ENCODE results near the gene PLD2. TPM values are rescaled to one million over a fixed set of nuclear protein-coding genes. Genes with fewer than 3 reads are reported as not detected.
"Not testable (repeated sequence)": the region's sequence is repeated elsewhere in the genome, so short reads cannot be mapped to it uniquely, and the experiment has no call there.

PLD2 gene
- total RNA-seq, 1 donor from 2014 or later = 64.5 TPM

DNA sequence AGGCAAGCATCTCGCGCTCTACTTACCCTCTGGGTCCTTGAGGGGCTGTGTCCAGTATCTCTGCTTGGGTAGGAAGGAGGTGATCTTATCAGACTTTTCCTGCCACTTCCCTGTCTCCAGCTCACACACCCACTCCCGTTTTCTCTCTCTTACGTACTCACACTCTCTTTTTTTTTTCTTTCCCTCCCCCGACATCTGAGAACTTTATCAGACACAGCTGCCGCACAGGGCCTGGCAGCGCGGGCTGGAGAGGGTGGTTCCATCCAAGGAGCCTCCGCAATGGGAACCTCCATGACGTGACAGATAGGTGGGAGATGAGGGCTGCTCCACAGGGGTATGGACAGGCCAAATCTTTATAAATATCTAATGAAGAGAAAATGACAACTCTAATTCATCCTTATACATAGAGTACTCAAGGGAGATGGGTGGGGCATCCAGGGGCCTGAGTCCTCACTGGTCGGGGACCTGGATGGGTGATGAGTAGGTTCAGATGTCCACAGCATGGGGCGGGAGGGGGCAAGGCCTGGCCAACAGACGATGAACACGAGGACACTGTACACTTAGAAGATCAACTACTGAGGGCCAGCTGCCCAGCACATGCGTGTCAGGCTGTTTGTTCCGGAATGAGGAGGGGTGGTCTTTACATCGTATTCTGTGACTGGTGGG lies 49.5 kb downstream of the PLD2 start:
- H3K27ac ChIP-seq = no peak overlapping the region
- H3K27me3 ChIP-seq = no peaks in the 10 kb centered on the region
- H3K36me3 ChIP-seq = peaks cover 0 to 5% of the 10 kb centered on the region in 2 donors
- H3K4me1 ChIP-seq = peaks cover 0 to 13% of the 10 kb centered on the region in 2 donors
- H3K9me3 ChIP-seq = no peaks in the 10 kb centered on the region
- no peak overlapping the region for H3K4me3 ChIP-seq
- TF ChIP-seq CTCF (IDR thresholded peaks at IDR 0.05) = no peak
- intact Hi-C loops (cut with DNase I) = no loop called here
- DNase-seq (ENCODE audit: low spot score in 2 of 2) = no peak

GRCh38 chr17:4856937-4857314 lies 50.0 kb downstream of the PLD2 start:
- DNase-seq (ENCODE audit: low spot score in 2 of 2) = no peak
- H3K4me3 ChIP-seq = no peak overlapping the region
- no peak for TF ChIP-seq CTCF (IDR thresholded peaks at IDR 0.05)
- H3K9me3 ChIP-seq = no peaks in the 10 kb centered on the region
- no peaks in the 10 kb centered on the region for H3K27me3 ChIP-seq
- intact Hi-C loops (cut with DNase I) = no loop called here
- peaks cover 0 to 13% of the 10 kb centered on the region in 2 donors for H3K4me1 ChIP-seq
- no peak overlapping the region for H3K27ac ChIP-seq
- peaks cover 0 to 5% of the 10 kb centered on the region in 2 donors for H3K36me3 ChIP-seq

- H3K36me3 ChIP-seq; H3K4me3 ChIP-seq; H3K9me3 ChIP-seq; H3K27ac ChIP-seq; DNase-seq (ENCODE audit: low spot score in 2 of 2); intact Hi-C loops (cut with DNase I); H3K27me3 ChIP-seq: not testable (repeated sequence)
- peaks cover 0 to 13% of the 10 kb centered on the region in 2 donors for H3K4me1 ChIP-seq
Measured at GRCh38 chr17:4857347-4857746, 50.4 kb downstream of the PLD2 start.

GRCh38 chr17:4858068-4858881 lies 51.3 kb downstream of the PLD2 start:
- DNase-seq (ENCODE audit: low spot score in 2 of 2) = no peak
- intact Hi-C loops (cut with DNase I) = no loop called here
- H3K4me3 ChIP-seq = no peak overlapping the region

GRCh38 chr17:4858882-4859260 lies 51.9 kb downstream of the PLD2 start:
- no peak for TF ChIP-seq CTCF (IDR thresholded peaks at IDR 0.05)
- Histone ChIP-seq H3K36me3 (peaks cover 0 to 5% of the 10 kb centered on the region in 2 donors), H3K27me3 (no peaks in the 10 kb centered on the region), H3K9me3 (no peaks in the 10 kb centered on the region), H3K4me1 (peaks cover 0 to 13% of the 10 kb centered on the region in 2 donors), H3K27ac (peak overlapping the region; percentile 56 to 61), H3K4me3 (no peak overlapping the region)
- intact Hi-C loops (cut with DNase I) = no loop called here
- peak in 1 of 2 donors; percentile 71 for DNase-seq (ENCODE audit: low spot score in 2 of 2)

More at GRCh38 chr17:4858068-4858881, 51.3 kb downstream of the PLD2 start:
- no peak for TF ChIP-seq CTCF (IDR thresholded peaks at IDR 0.05)
- Histone ChIP-seq H3K36me3 (peaks cover 0 to 5% of the 10 kb centered on the region in 2 donors), H3K27ac (peak overlapping the region; percentile 56 to 61), H3K27me3 (no peaks in the 10 kb centered on the region), H3K9me3 (no peaks in the 10 kb centered on the region), H3K4me1 (peaks cover 0 to 13% of the 10 kb centered on the region in 2 donors)
